NCI-H128 (cell line): ENCODE data around the gene GREB1L.
"Not testable (repeated sequence)": the region's sequence is repeated elsewhere in the genome, so short reads cannot be mapped to it uniquely, and the experiment has no call there.

ENCODE experiments used
- DNase-seq: peaks from one replicate; lab custom pipeline; 2025; ENCODE audit not compliant: unreplicated experiment; lab: John Stamatoyannopoulos, UW

GREB1L gene

DNA sequence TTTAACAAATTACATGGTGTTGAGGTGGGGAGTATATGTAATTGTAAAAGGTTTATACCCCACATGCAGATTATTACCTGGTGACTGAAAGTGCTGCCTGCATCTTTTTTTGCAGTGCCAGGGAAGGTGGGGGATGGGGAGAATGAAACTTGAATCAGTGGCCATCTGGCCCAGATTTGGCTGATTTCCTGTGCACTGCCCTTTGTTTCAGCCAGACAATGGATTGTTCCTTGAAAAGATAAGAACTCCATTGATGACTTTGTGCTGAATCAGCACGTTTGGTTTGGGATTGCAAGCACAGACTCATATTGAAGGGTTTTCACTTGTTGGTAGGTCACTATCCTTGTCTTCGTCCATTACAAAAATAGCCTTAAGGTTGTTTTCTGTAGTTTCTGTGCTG is 20.9 kb downstream of the GREB1L start:
- DNase-seq, result no peak

DNA sequence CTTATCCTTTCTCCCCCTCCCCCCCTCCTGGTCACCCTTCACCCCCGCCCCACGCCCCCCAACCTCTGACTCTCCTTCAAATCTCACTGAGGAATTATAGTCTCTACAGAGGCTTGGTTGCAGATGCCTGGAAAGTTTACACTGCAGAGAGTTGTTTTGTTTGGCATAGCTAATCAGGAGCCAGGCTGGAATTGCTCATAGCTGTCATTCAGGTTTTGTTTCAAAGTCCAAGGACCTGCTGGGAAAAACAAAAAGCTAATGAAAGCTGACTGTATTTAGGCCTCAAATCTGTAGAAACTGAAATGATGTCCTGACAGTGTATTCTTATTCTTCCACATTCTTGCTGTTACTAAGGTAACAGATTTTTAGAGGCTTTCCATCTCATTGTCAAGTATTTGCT is 22.6 kb downstream of the GREB1L start:
- DNase-seq, result no peak

DNA sequence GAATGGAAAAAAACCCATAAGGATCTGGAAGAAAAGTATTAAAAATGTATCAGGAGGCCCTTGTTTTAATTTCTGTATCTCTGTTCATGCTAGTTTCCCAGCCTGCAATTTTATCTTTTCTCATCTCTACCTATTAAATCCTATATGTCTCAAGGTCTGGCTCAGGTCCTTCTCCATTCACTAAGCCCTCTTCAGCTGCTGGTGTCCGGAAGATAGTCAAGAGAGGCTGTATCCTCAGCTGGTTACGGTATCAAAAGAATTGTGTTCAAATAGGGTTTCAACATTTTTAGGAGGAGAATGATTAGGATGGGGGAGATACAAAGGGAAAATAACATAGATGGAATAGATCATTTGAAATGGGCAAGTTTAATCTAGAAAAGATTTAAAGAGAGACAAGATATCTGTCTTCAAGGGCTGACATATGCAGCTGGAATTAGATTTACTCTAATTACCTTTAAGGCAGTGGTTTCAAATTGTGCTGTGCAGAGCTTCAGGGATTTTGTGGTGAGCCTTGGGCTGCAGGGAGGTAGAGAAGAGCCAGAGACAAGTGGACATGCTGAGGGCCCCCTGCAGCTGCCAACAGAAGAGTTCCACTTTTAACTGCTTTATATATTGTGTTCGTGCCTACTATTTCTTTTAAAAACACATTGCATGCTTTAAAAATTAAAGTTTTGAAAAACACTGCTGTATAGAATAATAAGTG is 24.1 kb downstream of the GREB1L start:
- DNase-seq, result no peak

DNA sequence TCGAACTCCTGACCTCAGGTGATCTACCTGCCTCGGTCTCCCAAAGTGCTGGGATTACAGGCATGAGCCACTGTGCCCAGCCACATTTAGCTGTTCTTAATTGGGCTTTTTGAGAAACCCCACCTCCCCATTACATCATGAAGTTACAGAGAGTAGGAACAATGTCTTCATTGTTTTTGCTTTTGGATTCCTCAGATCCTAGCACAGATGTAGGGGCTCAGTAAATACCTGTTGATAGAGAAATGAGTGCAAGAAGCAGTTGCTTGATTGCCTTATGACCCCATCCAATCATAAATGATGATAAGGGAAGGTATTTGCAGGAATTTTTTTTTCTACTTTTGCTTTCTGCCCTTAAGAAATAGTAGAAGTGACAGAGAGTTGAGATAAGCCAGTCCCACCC is 25.4 kb downstream of the GREB1L start:
- no peak for DNase-seq

DNA sequence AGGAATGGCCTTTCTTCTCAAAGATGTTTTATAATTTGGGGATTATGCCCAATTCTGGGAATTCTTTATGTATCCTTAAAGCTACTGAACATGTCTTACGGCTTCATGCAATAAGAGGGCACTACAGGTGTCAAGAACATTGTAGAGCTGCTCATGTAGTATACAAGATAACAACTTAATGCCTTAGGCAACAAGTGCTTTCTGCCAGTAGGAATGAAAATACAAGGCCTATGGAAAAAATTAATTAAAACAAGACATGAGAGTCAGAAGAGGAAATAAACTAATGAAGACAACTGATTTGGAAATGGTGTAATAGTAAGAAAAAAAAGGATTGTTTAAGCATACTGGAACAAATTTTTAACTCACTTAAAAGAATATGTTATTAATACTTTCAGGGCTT is 27.3 kb downstream of the GREB1L start:
- DNase-seq, result no peak

DNA sequence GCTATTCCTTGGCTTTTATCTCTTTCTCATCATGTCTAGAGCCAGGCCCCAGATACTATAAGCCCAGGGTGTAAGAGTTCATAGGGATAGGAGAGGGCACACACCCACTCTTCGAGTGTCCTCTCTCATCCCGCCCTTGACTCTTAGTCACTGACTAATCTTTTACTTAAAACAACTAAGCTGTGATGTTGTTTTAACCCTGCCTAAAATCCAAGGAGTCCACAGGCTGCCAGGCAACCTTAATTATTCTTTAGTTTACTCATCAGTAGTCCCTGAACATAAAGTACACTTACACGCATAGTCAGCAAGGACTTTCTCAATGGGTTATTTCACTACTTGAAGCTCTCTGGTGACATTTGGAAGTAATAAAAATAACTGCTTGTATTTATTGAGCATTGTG is 28.4 kb downstream of the GREB1L start:
- DNase-seq, result no peak

DNA sequence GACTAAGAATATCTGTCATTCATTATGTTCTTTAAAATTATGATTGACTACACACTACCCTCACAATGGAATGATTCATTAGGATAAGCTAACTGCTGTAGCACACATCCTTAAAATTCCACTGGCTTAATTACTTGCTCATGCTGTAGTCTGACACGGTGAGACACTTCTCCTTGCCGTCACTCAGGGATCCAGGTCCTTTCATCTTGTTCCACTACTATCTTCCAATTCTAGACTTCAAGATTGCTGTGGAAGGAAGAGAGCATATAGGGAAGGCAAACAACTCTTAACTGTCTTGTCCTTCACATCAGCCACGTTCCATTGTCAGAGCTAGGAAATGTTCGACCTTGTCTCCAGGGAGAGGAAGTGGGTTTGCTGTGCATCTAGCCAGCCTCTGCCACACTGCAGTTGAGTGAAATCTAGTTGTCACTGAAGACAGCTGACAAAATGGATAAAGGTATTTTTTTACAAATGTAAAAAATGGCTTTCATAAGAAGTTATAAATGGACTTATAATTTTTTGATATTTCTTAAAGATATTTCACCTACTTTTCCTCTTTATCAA is 30.1 kb downstream of the GREB1L start:
- no peak for DNase-seq

DNA sequence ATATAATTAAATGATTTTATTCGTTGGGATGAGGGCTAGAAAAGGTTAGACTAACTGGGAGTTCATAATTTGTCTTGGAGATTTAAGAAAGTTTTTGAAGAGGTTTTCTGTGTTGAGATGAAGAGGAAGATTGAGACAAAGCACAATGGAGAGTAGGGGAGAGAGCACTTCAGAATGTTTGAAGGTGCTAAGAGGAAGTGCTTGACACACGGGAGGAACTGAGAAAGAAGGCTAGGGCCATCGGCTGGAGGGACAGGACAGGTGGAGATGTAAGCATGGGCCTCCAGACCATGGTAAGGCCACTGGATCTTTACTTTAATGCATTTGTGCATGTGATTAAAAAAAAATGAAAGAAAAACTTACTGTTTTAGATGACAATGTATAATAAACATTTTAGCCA is 31.5 kb downstream of the GREB1L start:
- DNase-seq, result no peak

DNA sequence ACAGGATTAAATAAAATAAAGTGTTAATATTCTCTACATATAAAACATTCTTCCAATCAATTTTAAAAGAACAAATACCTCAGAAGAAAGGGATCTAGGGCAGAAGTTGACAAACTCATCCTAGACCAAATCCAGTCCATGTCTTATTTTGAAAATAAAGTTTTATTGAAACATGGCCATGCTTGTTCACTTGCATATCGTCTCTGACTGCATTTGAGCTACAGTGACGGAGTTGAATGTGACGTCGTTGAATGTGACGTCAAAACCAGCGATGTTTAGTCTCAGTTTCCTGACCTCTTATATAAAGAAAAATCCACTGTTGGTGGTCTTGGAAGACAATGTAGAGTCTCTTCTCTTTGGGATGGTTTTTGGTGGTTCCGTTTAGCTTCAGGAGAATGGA is 33.6 kb downstream of the GREB1L start:
- DNase-seq, result no peak

DNA sequence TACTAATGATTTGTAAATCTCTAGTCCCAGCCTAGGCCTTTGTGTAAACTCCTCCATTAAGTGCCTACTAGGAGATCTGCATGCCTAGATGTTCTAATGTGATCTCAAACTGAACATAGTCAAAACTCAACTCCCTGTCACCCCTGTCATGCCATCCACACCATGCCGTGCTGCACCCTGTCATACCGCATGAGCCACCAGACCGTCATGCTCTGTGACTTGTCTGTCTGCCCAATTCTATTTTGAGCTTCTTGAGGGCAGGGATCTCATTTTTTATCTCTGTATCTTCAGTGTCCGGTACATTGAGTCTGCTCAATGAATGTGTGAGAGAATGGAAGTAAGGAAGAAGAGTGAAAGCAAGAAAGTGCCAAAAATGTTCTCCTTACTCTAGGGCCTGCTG is 35.5 kb downstream of the GREB1L start:
- DNase-seq, result no peak

DNA sequence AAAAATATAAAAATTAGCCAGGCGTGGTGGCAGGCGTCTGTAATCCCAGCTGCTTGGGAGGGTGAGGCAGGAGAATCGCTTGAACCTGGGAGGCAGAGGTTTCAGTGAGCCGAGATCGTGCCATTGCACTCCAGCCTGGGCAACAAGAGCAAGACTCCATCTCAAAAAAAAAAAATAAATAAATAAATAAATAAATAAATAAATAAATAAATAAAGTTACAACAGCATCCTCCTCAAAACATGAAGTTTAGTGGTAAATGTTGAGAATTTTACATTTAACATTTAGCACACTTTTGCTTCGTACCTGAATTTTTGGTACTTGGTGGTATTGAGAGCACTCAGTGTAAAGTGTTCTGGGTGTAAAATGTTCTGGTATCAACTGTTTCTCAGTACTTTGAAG is 36.2 kb downstream of the GREB1L start:
- not testable (repeated sequence) for DNase-seq

DNA sequence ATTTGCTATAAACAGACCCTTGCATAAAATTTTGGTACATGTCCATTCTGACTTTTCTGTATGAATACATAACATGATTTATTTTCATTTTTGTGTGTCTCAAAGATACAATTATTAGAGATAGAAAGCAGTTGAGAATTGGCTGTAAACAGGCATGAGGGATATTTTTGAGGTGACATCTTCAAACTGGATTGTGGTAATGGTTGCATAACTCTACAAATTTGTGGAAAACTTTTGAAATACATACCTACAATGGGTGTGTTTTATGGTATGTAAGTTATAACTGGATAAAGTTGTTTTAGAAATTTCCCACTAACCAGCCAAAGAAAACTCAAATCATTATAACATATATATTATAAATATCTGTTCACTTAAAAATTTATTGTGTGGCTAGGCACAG is 39.6 kb downstream of the GREB1L start:
- no peak for DNase-seq

DNA sequence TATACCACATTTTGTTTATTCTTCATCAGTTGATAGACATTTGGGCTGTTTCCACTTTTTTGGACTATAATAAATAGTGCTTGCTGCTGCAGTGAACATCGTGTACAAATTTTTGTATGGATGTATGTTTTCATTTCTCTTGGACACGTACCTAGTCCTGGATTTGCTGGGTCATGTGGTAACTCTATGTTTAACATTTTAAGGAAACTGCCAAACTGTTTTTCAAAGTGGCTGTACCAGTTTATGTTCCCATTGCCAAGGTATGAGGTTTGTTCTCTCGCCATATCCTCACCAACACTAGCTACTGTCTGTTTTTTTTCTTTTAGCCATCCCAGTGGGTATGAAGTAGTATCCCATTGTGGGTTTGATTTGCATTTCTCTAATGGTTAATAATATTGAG is 42.5 kb downstream of the GREB1L start:
- DNase-seq, result no peak

DNA sequence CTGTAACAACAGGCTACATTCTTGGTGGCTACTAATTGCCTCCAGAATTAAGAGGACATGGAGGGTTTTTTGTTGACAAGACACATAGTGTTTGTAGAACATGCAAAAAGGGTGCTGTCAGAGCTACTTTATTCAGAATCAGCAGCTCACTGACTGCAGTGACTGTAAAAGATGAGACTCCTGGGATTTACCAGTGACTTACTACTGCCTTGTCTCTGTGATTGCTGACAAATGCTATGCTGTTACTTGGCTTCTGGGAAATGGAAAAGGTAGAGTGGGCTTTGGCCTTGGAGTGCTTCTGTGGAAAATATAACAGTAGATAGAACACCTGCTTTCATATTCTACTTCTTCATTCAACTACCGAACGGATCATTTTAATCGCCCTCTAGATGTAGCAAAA is 47.8 kb downstream of the GREB1L start:
- DNase-seq, result no peak

DNA sequence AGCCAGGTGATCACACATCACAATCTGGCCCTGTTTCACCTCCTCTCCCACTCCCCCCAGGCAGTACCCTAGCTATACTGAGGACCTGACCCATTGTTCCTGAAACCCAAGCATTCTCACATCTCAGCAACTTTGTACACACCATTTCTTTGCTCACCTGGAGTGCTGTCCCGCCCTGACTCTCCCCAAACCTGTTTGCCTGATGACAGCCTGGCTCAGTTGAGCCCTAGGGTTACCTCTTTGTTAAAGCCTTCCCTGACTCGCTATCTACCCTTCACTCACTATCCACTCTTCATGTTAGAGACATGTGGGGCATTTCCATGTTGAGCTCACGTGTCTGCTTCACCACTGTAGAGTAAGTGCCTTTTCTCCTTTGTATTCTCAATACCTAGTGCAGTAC is 49.1 kb downstream of the GREB1L start:
- no peak for DNase-seq

DNA sequence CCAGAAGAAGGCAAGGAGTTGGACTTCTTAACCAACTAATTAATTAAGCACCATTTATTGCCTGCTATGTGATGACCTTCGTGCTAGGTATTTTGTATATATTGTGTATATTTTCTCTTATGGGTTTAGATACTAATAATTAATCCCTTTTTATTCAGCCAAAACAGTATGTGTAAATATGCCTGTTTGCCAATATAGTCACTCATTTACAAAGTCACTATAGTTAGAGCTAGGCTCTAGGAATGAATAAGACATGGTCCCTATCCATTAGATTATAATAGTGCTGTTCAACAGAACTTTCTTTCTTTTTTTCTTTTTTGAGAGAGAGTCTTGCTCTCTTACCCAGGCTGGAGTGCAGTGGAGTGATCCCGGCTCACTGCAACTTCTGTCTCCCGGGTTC is 51.4 kb downstream of the GREB1L start:
- no peak for DNase-seq

DNA sequence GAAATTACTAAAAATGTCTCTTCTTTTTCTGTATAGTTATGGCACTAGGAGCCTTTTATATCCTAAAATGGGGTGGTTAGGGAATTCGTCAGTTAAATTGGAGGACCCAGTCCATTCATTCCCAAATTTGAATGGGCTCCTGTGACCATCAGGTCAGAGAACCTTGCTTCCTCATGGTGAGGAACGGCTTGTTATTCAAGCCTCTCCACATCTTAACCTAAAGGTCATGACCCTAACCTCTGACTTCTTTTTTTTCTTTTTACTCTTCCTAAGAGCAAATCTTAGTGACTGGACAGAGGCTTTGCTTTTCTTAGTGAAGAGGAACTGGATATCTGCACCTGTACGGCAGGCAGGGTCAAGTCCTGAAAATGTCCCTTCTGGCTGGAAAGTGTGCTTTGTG is 53.1 kb downstream of the GREB1L start:
- DNase-seq, result no peak

DNA sequence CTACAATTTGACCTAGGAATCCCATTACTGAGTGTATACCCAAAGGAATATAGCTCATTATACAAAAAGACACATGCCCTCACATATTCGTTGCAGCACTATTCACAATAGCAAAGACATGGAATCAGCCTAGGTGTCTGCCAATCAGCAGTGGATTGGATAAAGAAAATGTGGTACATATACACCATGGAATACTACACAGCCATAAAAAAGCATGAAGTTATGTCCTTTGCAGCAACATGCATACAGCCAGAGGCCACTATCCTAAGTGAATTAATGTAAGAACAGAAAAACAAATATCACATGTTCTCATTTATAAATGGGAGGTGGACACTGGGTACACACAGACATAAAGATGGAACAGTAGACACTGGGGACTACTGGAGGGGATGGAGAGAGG is 54.0 kb downstream of the GREB1L start:
- no peak for DNase-seq

DNA sequence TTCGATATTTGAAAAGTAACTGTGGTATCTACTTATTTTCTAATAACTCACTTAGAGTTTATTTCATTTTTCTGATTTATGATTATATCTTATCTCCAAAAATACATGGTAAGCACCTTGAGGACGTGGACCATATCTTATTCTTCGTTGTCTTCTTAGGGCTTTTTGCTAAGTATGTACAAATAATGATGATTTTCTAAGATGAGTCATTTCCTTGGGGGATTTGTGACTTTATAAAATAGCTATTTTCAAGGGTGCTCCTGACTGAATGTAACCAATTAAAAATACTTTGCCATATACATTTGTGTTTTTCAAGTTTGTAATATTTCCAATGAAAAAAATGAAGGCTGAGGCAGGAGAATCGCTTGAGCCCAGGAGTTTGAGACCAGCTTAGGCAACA is 56.3 kb downstream of the GREB1L start:
- DNase-seq, result no peak

DNA sequence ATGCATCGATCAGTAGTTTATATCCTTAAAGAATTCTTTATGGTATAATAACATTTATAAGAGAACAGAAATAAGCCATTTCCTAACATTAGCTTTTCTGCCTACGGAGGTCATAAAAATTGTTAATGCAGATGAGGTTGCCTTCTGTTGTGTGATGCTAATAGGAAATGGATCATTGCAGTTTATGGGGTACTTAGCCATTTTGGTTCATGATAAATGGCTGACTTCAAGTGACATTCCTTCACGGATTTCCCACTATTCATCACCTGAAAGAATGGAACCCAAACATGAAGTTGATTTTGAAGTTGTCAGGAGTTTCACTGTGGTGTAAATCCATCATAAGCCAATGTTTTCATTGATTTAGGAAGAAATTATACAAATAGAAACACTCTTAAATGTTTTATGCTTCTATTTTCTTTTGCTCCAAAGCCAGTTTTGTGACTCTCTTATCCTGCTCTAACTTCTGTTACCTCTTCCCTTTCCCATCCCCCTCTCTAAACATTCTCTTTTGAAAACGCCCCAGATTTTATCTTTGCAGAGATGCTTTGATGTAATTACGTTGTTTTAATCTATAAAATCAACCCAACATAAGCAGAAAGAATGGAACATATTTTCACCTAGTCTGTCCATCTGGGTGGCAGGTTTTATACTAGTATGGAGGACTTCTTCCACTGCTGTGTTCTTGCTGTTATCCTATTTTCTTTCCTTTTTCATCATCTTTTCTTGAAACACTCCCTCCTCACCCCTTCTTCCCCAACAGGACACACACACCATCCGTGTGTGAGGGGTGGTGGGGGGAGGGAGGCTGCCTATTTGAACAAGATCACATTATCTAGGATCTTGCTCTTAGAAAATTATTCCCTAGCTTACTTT is 58.2 kb downstream of the GREB1L start:
- no peak for DNase-seq

DNA sequence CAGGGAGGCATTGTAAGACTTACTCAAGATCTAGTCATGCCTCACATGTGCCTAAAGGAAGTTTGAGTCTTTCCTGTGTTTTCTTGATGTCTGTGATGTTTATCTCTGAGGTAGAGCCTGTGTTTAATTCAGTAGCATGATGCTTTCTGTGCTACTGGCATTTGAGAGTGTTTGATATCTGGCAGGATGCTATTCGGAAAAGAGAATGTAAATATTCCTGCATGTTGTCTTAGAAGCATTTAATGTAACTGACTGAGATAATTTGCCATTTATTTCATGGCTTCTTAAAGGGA is 58.8 kb downstream of the GREB1L start:
- no peak for DNase-seq

DNA sequence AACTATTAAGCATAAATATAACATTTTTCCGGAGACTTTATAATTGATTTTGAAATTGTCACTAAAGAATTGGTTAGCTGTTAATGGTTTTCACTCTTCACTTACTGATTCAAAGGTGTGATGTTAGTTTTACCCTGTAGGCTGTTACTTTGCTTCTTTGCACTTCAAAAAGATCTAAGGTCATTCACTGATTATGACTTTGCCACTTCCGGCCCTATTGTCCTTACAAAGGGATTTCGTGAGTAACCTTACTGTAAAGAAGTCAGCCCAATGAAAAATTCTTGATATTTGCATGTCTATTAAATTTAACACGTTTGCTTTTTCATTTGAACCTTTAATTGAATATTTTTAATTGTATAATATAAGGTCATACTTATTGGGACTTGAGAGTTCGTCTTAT is 61.4 kb downstream of the GREB1L start:
- DNase-seq, result no peak

DNA sequence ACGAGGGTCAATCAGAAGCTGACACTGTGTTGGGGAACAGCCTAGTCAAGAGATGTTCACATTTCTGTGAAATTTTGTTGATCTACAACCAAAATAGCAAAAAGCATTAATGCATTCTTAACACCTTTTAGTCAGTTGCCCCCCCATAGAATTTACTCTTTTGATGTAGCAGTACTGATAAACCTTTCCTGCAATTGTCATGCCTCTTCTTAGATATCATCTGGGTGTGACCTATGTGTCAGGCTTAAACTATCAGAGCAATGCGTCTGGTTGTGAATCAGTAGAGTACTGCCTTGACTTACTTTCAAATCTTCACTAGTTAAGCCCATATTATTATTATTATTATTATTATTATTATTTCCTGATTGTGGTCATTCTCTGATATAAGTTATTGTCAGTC is 61.9 kb downstream of the GREB1L start:
- DNase-seq, result no peak
